H1 (cell line): Measurements from ENCODE around the gene LIMK1. TPM values are rescaled to one million over a fixed set of nuclear protein-coding genes. Genes with fewer than 3 reads are reported as not detected.

Experiments used
- CTCF ChIA-PET: fragments of 300-600 bp; sonication (Branson Sonifier 250); formaldehyde crosslinking; loops from one replicate; lab custom pipeline; 2021; ENCODE audit not compliant: partially characterized antibody; lab: Charles Lee
- POLR2A ChIA-PET: fragments of 300-600 bp; sonication (Branson Sonifier 250); formaldehyde crosslinking; loops from one replicate; lab custom pipeline; 2021; ENCODE audit warnings: inconsistent platforms; ENCODE audit not compliant: partially characterized antibody; lab: Charles Lee
- DNase-seq, 2 experiments: peaks; one replicate each; pipeline versions ENCODE4 v3.0.0 to v3.0.0-alpha.2; 2010 to 2022; ENCODE audit warnings: low spot score in 2 of 2, low read depth in 1 of 2, mixed read lengths in 1 of 2
- FAIRE-seq: peaks from 2 replicates; lab custom pipeline; 2011; peaks lifted over from hg19 to GRCh38; lab: Jason Lieb, UNC
- H2AFZ ChIP-seq: 2 replicates; pipeline ENCODE4 v1.8.1; 2012; ENCODE audit warnings: low read length, inconsistent platforms
- H2AK5ac ChIP-seq: 2 replicates; pipeline ENCODE4 v1.6.1; 2013; ENCODE audit warnings: low read depth, low read length
- H2BK120ac ChIP-seq: replicated peaks from 2 replicates; pipeline ENCODE3; 2013; ENCODE audit warnings: low read depth, low read length, inconsistent platforms
- H2BK12ac ChIP-seq: 2 replicates; pipeline ENCODE4 v1.6.1; 2013; ENCODE audit warnings: low read depth, low read length
- H2BK15ac ChIP-seq: 2 replicates; pipeline ENCODE4 v1.6.1; 2013; ENCODE audit warnings: low read length
- H2BK20ac ChIP-seq: 2 replicates; pipeline ENCODE4 v1.6.1; 2013; ENCODE audit warnings: low read length
- H2BK5ac ChIP-seq: 2 replicates; pipeline ENCODE4 v1.6.1; 2013; ENCODE audit warnings: low read depth, low read length
- H3K14ac ChIP-seq: 2 replicates; pipeline ENCODE4 v1.6.1; 2013; ENCODE audit warnings: inconsistent platforms; ENCODE audit not compliant: insufficient read length
- H3K18ac ChIP-seq: 2 replicates; pipeline ENCODE4 v1.6.1; 2013; ENCODE audit warnings: low read length; ENCODE audit errors: extremely low read depth
- H3K23ac ChIP-seq: 2 replicates; pipeline ENCODE4 v1.6.1; 2013; ENCODE audit warnings: inconsistent platforms; ENCODE audit not compliant: insufficient read length
- H3K23me2 ChIP-seq: 2 replicates; pipeline ENCODE4 v1.6.1; 2013; ENCODE audit warnings: low read depth, low read length
- H3K27ac ChIP-seq: 2 replicates; pipeline ENCODE4 v1.6.1; 2011; ENCODE audit warnings: low read depth, low read length, inconsistent platforms
- H3K27me3 ChIP-seq, 4 experiments: replicated peaks in 1 of 4; 1 replicate in 1 of 4; 2 replicates in 3 of 4; pipeline versions ENCODE4 v1.6.1 to v1.8.1; 2011 to 2013; ENCODE audit warnings: low read length in 3 of 4, mild to moderate bottlenecking in 3 of 4, inconsistent platforms in 2 of 4, mixed read lengths in 2 of 4, moderate library complexity in 1 of 4; ENCODE audit not compliant: control insufficient read depth in 3 of 4, insufficient read depth in 3 of 4; ENCODE audit errors: extremely low read depth in 1 of 4
- H3K36me3 ChIP-seq, 4 experiments: 2 replicates each; pipeline versions ENCODE4 v1.6.1 to v1.8.1; 2011 to 2013; ENCODE audit warnings: mild to moderate bottlenecking in 4 of 4, low read length in 3 of 4, moderate library complexity in 2 of 4, control low read depth in 1 of 4, inconsistent platforms in 1 of 4; ENCODE audit not compliant: insufficient read depth in 4 of 4, control insufficient read depth in 2 of 4
- H3K4ac ChIP-seq: replicated peaks from 2 replicates; pipeline ENCODE3; 2013; ENCODE audit warnings: low read length, low read depth, mixed read lengths, inconsistent platforms; ENCODE audit not compliant: insufficient read length
- H3K4me1 ChIP-seq, 4 experiments: replicated peaks in 1 of 4; 1 replicate in 1 of 4; 2 replicates in 3 of 4; pipeline versions ENCODE4 v1.6.1 to v1.8.1; 2011 to 2013; ENCODE audit warnings: low read length in 3 of 4, inconsistent platforms in 2 of 4, mixed read lengths in 1 of 4; ENCODE audit not compliant: insufficient read depth in 4 of 4, control insufficient read depth in 3 of 4
- H3K4me2 ChIP-seq, 2 experiments: 2 replicates each; pipeline versions ENCODE4 v1.6.1 to v1.8.1; 2011 to 2013; ENCODE audit warnings: low read depth in 2 of 2, low read length in 2 of 2, control low read depth in 1 of 2, inconsistent platforms in 1 of 2, mild to moderate bottlenecking in 1 of 2; ENCODE audit not compliant: insufficient read depth in 1 of 2
- H3K4me3 ChIP-seq, 4 experiments: fragments of 200-600, 300-600 bp in 1 of 4; sonication (generic), shearing (Covaris generic), sonication (Bioruptor Twin) in 1 of 4; 2 replicates each; pipeline versions ENCODE4 v1.5.1 to v1.8.1; 2011 to 2016; ENCODE audit warnings: low read length in 4 of 4, low read depth in 3 of 4, control low read depth in 2 of 4, inconsistent platforms in 2 of 4, mild to moderate bottlenecking in 2 of 4, mixed read lengths in 1 of 4, moderate library complexity in 1 of 4; ENCODE audit not compliant: insufficient read depth in 2 of 4; ENCODE audit errors: extremely low read depth in 1 of 4
- H3K56ac ChIP-seq: replicated peaks from 2 replicates; pipeline ENCODE3; 2013; ENCODE audit warnings: low read depth, mild to moderate bottlenecking, mixed read lengths, low read length, inconsistent platforms; ENCODE audit not compliant: insufficient read length
- H3K79me1 ChIP-seq: 2 replicates; pipeline ENCODE4 v1.6.1; 2013; ENCODE audit warnings: low read depth, low read length, control low read depth
- H3K79me2 ChIP-seq, 2 experiments: 2 replicates each; pipeline versions ENCODE4 v1.6.1 to v1.8.1; 2012 to 2013; ENCODE audit warnings: low read length in 2 of 2, mild to moderate bottlenecking in 2 of 2, inconsistent platforms in 1 of 2; ENCODE audit not compliant: insufficient read depth in 2 of 2, control insufficient read depth in 1 of 2
- H3K9ac ChIP-seq, 4 experiments: replicated peaks in 1 of 4; 1 replicate in 1 of 4; 2 replicates in 3 of 4; pipeline versions ENCODE4 v1.6.1 to v1.8.1; 2011 to 2013; ENCODE audit warnings: low read depth in 3 of 4, low read length in 3 of 4, control low read depth in 2 of 4, mild to moderate bottlenecking in 2 of 4, moderate library complexity in 2 of 4, inconsistent platforms in 1 of 4; ENCODE audit errors: extremely low read depth in 1 of 4
- H3K9me3 ChIP-seq, 2 experiments: 2 replicates each; pipeline versions ENCODE4 v1.6.1 to v1.8.1; 2012 to 2013; ENCODE audit warnings: mild to moderate bottlenecking in 2 of 2, moderate library complexity in 2 of 2, control low read depth in 1 of 2, inconsistent platforms in 1 of 2, low read depth in 1 of 2, low read length in 1 of 2, mixed read lengths in 1 of 2; ENCODE audit not compliant: insufficient read depth in 2 of 2
- H4K20me1 ChIP-seq, 2 experiments: replicated peaks in 1 of 2; 2 replicates each; pipeline versions ENCODE3 to v1.8.1; 2011 to 2013; ENCODE audit warnings: inconsistent platforms in 2 of 2, low read length in 2 of 2, mild to moderate bottlenecking in 1 of 2; ENCODE audit not compliant: insufficient read depth in 2 of 2, control insufficient read depth in 1 of 2
- H4K5ac ChIP-seq: 2 replicates; pipeline ENCODE4 v1.6.1; 2013; ENCODE audit warnings: low read length, low read depth, mixed read lengths, inconsistent platforms; ENCODE audit not compliant: insufficient read length
- H4K8ac ChIP-seq: 2 replicates; pipeline ENCODE4 v1.8.0; 2013; ENCODE audit warnings: mild to moderate bottlenecking, moderate library complexity, low read length, inconsistent platforms; ENCODE audit not compliant: insufficient read depth; ENCODE audit errors: extremely low read depth
- H4K91ac ChIP-seq: replicated peaks from 2 replicates; pipeline ENCODE3; 2013; ENCODE audit warnings: low read length, mixed read lengths, inconsistent platforms; ENCODE audit not compliant: insufficient read length
- POU5F1 ChIP-seq: IDR thresholded peaks from 2 replicates; pipeline ENCODE4 v1.6.1; 2011; ENCODE audit warnings: low read depth, mild to moderate bottlenecking, low read length, moderate library complexity
- SIRT6 ChIP-seq: IDR thresholded peaks from one replicate; pipeline ENCODE4 v1.7.1; 2012; ENCODE audit warnings: low read length, inconsistent platforms
- WGBS, 2 experiments: shearing (Covaris generic) in 1 of 2; methylation state at CpG; one replicate each; pipeline versions ENCODE4 v1.1.6 to v1.1.7; 2013 to 2015; ENCODE audit warnings: low lambda C conversion rate in 2 of 2, mixed read lengths in 2 of 2, inconsistent platforms in 1 of 2, low coverage in 1 of 2, missing lambda C conversion rate in 1 of 2; ENCODE audit not compliant: insufficient replicate concordance in 2 of 2, insufficient coverage in 1 of 2, insufficient read length in 1 of 2; ENCODE audit errors: extremely low coverage in 1 of 2, missing lambda C conversion rate in 1 of 2; 5-methylcytosine and 5-hydroxymethylcytosine counted together
- polyA plus RNA-seq, 7 experiments: library from polyadenylated mRNA; depleted of rRNA in 3 of 7; stranded (reverse) in 5 of 7; unstranded in 2 of 7; fragments of >200 nt in 5 of 7; fragments of 200-250 nt in 2 of 7; gene quantifications; 1 replicate in 5 of 7; 2 replicates in 1 of 7; 4 replicates in 1 of 7; pipeline versions ENCODE4 v1.2.1 to v1.2.3, GENCODE V29; 2011 to 2013; ENCODE audit warnings: missing spikeins in 2 of 7, mixed read lengths in 2 of 7
- total RNA-seq: library from RNA; stranded (reverse); fragmentation: NEBNext Ultra II Directional; extraction: Animal tissue kit (Norgen Biotek cat#: 25700); gene quantifications from 2 replicates; pipeline ENCODE4 v1.2.1, GENCODE V29; 2021

LIMK1 gene
- total and polyA plus RNA-seq, 2 of the 8 experiments (the other 6 are each of a cell fraction or from before 2014, with no cell fraction given), result 93.5 to 108 TPM

GRCh38 chr7:74069086-74069541 lies 14.5 kb upstream of the LIMK1 start:
- Histone ChIP-seq H3K9me3 (no peaks in the 10 kb centered on the region), H3K4me2 (no peak overlapping the region), H4K91ac (no peak overlapping the region), H2BK5ac (no peak overlapping the region), H2BK15ac (no peak overlapping the region), H3K23me2 (peaks cover 2% of the 10 kb centered on the region; the same call in 1 of the 2 replicates), H3K18ac (no peak overlapping the region), H3K79me2 (no peaks in the 10 kb centered on the region), H2BK120ac (no peak overlapping the region), H3K36me3 (no peaks in the 10 kb centered on the region), H4K20me1 (no peaks in the 10 kb centered on the region), H2AFZ (no peak overlapping the region), H4K8ac (no peak overlapping the region), H4K5ac (no peak overlapping the region), H3K56ac (no peak overlapping the region), H3K4me3 (no peak overlapping the region), H3K23ac (no peak overlapping the region), H3K4me1 (peaks cover 0 to 11% (median 3%) of the 10 kb centered on the region in 4 experiments; a peak in 3 of 7 replicates), H2AK5ac (no peak overlapping the region), H2BK12ac (no peak overlapping the region), H3K27me3 (no peaks in the 10 kb centered on the region), H3K4ac (no peak overlapping the region), H3K79me1 (no peaks in the 10 kb centered on the region), H3K9ac (no peak overlapping the region), H3K27ac (no peak overlapping the region), H2BK20ac (no peak overlapping the region), H3K14ac (no peak overlapping the region)
- ChIA-PET POLR2A (interaction anchor here (1.1 to 1.7 kb wide), 3 partner anchors 16 to 151 kb away, joined by 3 to 5 read pairs (median 3); partner anchors contain the start of gene EIF4H), CTCF (interaction anchor here (0.9 to 6.2 kb wide), 29 partner anchors 9 to 331 kb away, joined by 3 to 30 read pairs (median 6); partner anchors contain the start of genes LAT2 and LIMK1)
- FAIRE-seq (no peak), DNase-seq (no peak)
- TF ChIP-seq POU5F1 (no peak), SIRT6 (no peak)
- WGBS, 2 experiments, result 89% methylated on average over 16 of the region's 16 CpGs; no CpG with 5 or more reads in 1 of the 2 experiments
